Neutrophil (primary cell): Measurements from ENCODE around the gene SOHLH1.

Experiments
- H3K27ac ChIP-seq: fragments of 200-600 bp; sonication (generic); 2 replicates; pipeline ENCODE4 v1.5.1; 2016; ENCODE audit warnings: mild to moderate bottlenecking, moderate library complexity
- H3K27me3 ChIP-seq: fragments of 200-600 bp; sonication (generic); 2 replicates; pipeline ENCODE4 v1.6.0; 2016; ENCODE audit warnings: mild to moderate bottlenecking
- H3K36me3 ChIP-seq: fragments of 200-600 bp; sonication (generic); 2 replicates; pipeline ENCODE4 v1.5.1; 2017
- H3K4me1 ChIP-seq, 2 experiments: fragments of 200-600 bp in 1 of 2; sonication (generic) in 1 of 2; 1 replicate in 1 of 2; 2 replicates in 1 of 2; pipeline versions ENCODE4 v1.5.1 to v1.6.1; 2013 to 2016; ENCODE audit warnings: low read depth in 1 of 2, low read length in 1 of 2, mild to moderate bottlenecking in 1 of 2, moderate library complexity in 1 of 2; ENCODE audit not compliant: control insufficient read depth in 1 of 2, insufficient read depth in 1 of 2
- H3K4me3 ChIP-seq, 2 experiments: fragments of 200-600 bp in 1 of 2; sonication (generic) in 1 of 2; 1 replicate in 1 of 2; 2 replicates in 1 of 2; pipeline ENCODE4 v1.5.1; 2013 to 2016; ENCODE audit warnings: low read depth in 1 of 2, low read length in 1 of 2, mild to moderate bottlenecking in 1 of 2, moderate library complexity in 1 of 2
- H3K9me3 ChIP-seq: fragments of 200-600 bp; sonication (generic); 2 replicates; pipeline ENCODE4 v1.5.1; 2016
- CTCF ChIP-seq: fragments of 200-600 bp; sonication (generic); IDR thresholded peaks from 2 replicates; pipeline ENCODE4 v1.5.1; 2016; ENCODE audit warnings: antibody characterized with exemption

The SOHLH1 gene

GRCh38 chr9:135727257-135727875, 28.1 kb upstream of the SOHLH1 start:
- H3K4me3 ChIP-seq, result no peak overlapping the region
- no peaks in the 10 kb centered on the region for H3K4me1 ChIP-seq
- H3K36me3 ChIP-seq, result no peaks in the 10 kb centered on the region
- peaks cover 11% of the 10 kb centered on the region for H3K27me3 ChIP-seq
- no peaks in the 10 kb centered on the region for H3K9me3 ChIP-seq
- no peak for TF ChIP-seq CTCF
- no peak overlapping the region for H3K27ac ChIP-seq

- Histone ChIP-seq H3K36me3 (no peaks in the 10 kb centered on the region), H3K4me1 (no peaks in the 10 kb centered on the region), H3K27ac (no peak overlapping the region), H3K9me3 (no peaks in the 10 kb centered on the region), H3K4me3 (no peak overlapping the region), H3K27me3 (peaks cover 10% of the 10 kb centered on the region)
- no peak for TF ChIP-seq CTCF
Observed at GRCh38 chr9:135726138-135726853, 27.0 kb upstream of the SOHLH1 start.

- no peak overlapping the region for H3K27ac ChIP-seq
- no peak overlapping the region for H3K4me3 ChIP-seq
Observed at GRCh38 chr9:135724186-135724787, 25.0 kb upstream of the SOHLH1 start.

GRCh38 chr9:135722365-135722764, 23.1 kb upstream of the SOHLH1 start:
- H3K36me3 ChIP-seq, result no peaks in the 10 kb centered on the region
- no peak overlapping the region for H3K4me3 ChIP-seq
- no peaks in the 10 kb centered on the region for H3K4me1 ChIP-seq
- H3K9me3 ChIP-seq, result no peaks in the 10 kb centered on the region
- H3K27ac ChIP-seq, result no peak overlapping the region
- TF ChIP-seq CTCF, result no peak
- H3K27me3 ChIP-seq, result peaks cover 13% of the 10 kb centered on the region

More at GRCh38 chr9:135724186-135724787, 25.0 kb upstream of the SOHLH1 start:
- H3K36me3 ChIP-seq, result no peaks in the 10 kb centered on the region
- no peaks in the 10 kb centered on the region for H3K4me1 ChIP-seq
- no peaks in the 10 kb centered on the region for H3K9me3 ChIP-seq
- peaks cover 10% of the 10 kb centered on the region for H3K27me3 ChIP-seq
- TF ChIP-seq CTCF, result no peak

- no peak overlapping the region for H3K4me3 ChIP-seq
- H3K36me3 ChIP-seq, result no peaks in the 10 kb centered on the region
- no peak overlapping the region for H3K27ac ChIP-seq
- no peak for TF ChIP-seq CTCF
- no peaks in the 10 kb centered on the region for H3K9me3 ChIP-seq
- peaks cover 42% of the 10 kb centered on the region for H3K27me3 ChIP-seq
- no peaks in the 10 kb centered on the region for H3K4me1 ChIP-seq
Observed at GRCh38 chr9:135719472-135719871, 20.2 kb upstream of the SOHLH1 start.
